Activated CD4-positive, alpha-beta T cell treated with anti-CD3 and anti-CD28 coated beads, Interleukin-2, Interleukin-6, amounts not matched to agents 100 ng/mL and 50 ng/mL, durations not matched to agents 16 hours and 8 hours (primary cell): ENCODE data around the gene PAM.
A peak's percentile ranks its signal among the peaks of the same experiment; 100 is the strongest.
"Not testable (repeated sequence)": the region's sequence is repeated elsewhere in the genome, so short reads cannot be mapped to it uniquely, and the experiment has no call there.

Experiments
- DNase-seq: peaks from one replicate; pipeline ENCODE4 v3.0.0-alpha.2; 2020

Gene PAM

GRCh38 chr5:102754767-102755431 lies at the start of gene PAM:
Gene PAM, plus strand, starts transcription at chr5:102755305. Its CDS starts 110,891 bp downstream, at chr5:102866196.
- DNase-seq, result peak; percentile 87

GRCh38 chr5:102711525-102712385 lies 43.4 kb upstream of the PAM start:
- no peak for DNase-seq

GRCh38 chr5:102713278-102713677 lies 41.8 kb upstream of the PAM start:
- no peak for DNase-seq

GRCh38 chr5:102713682-102714231 lies 41.3 kb upstream of the PAM start:
- no peak for DNase-seq

- DNase-seq, result peak; percentile 32
These were observed 39.9 kb upstream of the PAM start for GRCh38 chr5:102715082-102715807.

- no peak for DNase-seq
These were observed 39.1 kb upstream of the PAM start for GRCh38 chr5:102716017-102716416.

GRCh38 chr5:102718819-102719218 lies 36.3 kb upstream of the PAM start:
- no peak for DNase-seq

GRCh38 chr5:102719886-102720285 lies 35.2 kb upstream of the PAM start:
- no peak for DNase-seq

- DNase-seq, result no peak
These were observed 34.1 kb upstream of the PAM start for GRCh38 chr5:102720969-102721368.

GRCh38 chr5:102722931-102723330 lies 32.2 kb upstream of the PAM start:
- no peak for DNase-seq

- no peak for DNase-seq
These were observed 23.4 kb upstream of the PAM start for GRCh38 chr5:102731693-102732092.

- no peak for DNase-seq
These were observed 21.6 kb upstream of the PAM start for GRCh38 chr5:102733534-102733933.

GRCh38 chr5:102737161-102737560 lies 17.9 kb upstream of the PAM start:
- no peak for DNase-seq

- DNase-seq, result no peak
These were observed 17.2 kb upstream of the PAM start for GRCh38 chr5:102737805-102738469.

GRCh38 chr5:102740515-102740914 lies 14.6 kb upstream of the PAM start:
- no peak for DNase-seq

GRCh38 chr5:102742215-102742614 lies 12.9 kb upstream of the PAM start:
- DNase-seq, result no peak

- no peak for DNase-seq
These were observed 11.2 kb upstream of the PAM start for GRCh38 chr5:102743900-102744299.

GRCh38 chr5:102747386-102748166 lies 7.5 kb upstream of the PAM start:
- DNase-seq, result peak; percentile 27

- DNase-seq, result no peak
These were observed 5.6 kb upstream of the PAM start for GRCh38 chr5:102749416-102750030.

GRCh38 chr5:102750151-102750834 lies 4.8 kb upstream of the PAM start:
- DNase-seq, result no peak

- DNase-seq, result not testable (repeated sequence)
These were observed 3.2 kb upstream of the PAM start for GRCh38 chr5:102751903-102752376.
